Peyer's patch (tissue), 4 donors: Measurements from ENCODE around the gene SKAP1.

Experiments used
- CTCF ChIP-seq, 6 experiments: fragments of 450-650 bp in 4 of 6; fragments of 200-600 bp in 2 of 6; sonication (generic) in 1 of 6; IDR thresholded peaks; one replicate each; pipeline ENCODE4 v1.5.1; 2017 to 2019; ENCODE audit warnings: antibody characterized with exemption in 6 of 6, mild to moderate bottlenecking in 3 of 6, moderate library complexity in 1 of 6
- POLR2A ChIP-seq, 2 donors: fragments of 450-650 bp; IDR thresholded peaks; one replicate each; pipeline ENCODE4 v1.5.1; 2017; ENCODE audit warnings: antibody characterized with exemption in 2 of 2, mild to moderate bottlenecking in 2 of 2, moderate library complexity in 2 of 2

- TF ChIP-seq POLR2A (IDR thresholded peaks at IDR 0.05) (no peak), CTCF (IDR thresholded peaks at IDR 0.05) (no peak)
Observed at GRCh38 chr17:48148029-48148770, 281.8 kb downstream of the SKAP1 start.
